ENCODE results near the gene HMGN2. TPM values are rescaled to one million over a fixed set of nuclear protein-coding genes. Genes with fewer than 3 reads are reported as not detected.
"Not testable (repeated sequence)": the region's sequence is repeated elsewhere in the genome, so short reads cannot be mapped to it uniquely, and the experiment has no call there.

The HMGN2 gene
- total RNA-seq, 1 donor from 2014 or later, result 63.2 TPM

DNA sequence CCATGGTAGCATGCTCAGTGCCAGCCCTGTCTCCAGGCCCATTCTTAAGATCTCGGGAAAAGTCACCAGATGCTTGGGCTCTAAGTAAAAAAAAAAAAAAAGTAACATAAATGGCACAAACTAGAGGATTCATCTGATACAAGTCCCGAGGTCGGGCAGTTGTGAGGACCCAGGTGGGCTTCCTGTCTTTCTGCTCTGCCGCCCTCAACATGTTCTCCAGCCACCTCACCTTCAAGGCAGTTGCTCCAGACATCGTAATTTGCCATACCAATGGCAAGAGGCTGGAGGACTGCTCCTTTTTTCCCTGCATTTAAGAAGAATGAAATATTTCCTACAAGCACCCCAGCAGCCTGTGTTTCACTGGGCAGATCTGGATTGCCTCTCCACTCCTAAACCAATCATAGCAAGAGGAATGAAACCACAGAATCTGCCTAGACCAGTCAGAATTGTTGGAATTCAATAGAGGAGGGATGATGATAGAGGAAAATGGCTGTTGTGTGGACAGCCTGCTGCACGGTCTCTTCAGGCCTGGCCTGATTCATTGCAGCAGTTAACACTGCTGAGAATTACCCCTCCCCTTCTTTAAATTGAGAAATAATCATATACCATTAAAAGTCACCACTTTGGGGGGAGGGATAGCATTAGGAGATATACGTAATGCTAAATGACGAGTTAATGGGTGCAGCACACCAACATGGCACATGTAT, 5.4 kb downstream of the HMGN2 start:
- no peak for DNase-seq (ENCODE audit: low read depth)

DNA sequence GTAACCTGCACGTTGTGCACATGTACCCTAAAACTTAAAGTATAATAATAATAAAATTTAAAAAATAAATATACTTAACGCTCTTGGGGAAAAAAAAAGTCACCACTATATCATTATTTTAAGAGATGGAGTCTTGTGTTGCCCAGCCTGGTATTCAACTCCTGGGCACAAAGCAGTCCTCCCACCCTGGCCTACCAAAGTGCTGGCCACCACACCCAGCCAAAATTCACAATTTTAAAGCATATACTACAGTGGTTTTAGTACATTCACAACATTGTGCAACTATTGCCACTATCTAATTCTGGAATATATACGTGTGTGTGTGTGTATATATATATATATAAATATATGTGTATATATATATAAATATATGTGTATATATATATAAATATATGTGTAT, 5.9 kb downstream of the HMGN2 start:
- no peak for DNase-seq (ENCODE audit: low read depth)

DNA sequence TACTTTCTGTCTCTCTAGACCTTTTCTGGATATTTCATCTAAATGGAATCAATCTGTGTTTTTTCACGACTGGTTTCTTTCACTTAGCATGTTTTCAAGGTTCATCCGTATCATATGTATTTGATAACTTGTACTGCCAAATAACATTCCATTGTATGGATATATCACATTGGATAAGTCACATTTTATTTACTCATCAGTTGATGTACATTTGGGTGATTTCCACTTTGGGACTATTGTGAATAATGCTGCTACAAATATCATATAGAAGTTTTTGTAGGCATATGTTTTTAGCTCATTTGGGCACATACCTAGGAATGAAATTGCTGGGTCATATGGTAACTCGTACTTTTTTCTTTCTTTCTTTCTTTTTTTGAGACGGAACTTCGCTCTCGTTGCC, 6.7 kb downstream of the HMGN2 start:
- DNase-seq (ENCODE audit: low read depth), result no peak

DNA sequence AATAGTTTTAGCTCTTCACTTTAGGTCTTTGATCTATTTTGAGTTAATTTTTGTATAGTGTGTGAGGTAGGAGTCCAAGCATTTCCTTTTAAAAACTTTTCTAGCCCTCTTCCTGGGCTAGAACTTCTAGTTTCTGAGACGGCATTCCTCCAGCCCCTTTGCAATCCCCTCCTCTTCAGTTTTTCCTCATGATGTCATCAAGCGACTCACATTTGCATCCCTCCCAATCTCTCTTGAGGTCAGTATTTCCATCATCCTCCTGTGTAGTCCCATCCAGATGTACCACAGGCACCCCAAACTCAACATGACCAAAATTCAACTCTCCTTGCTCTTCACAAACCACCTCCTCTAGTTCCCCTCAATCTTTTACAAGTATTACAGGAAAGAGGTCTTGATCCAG, 10.7 kb downstream of the HMGN2 start:
- no peak for DNase-seq (ENCODE audit: low read depth)

DNA sequence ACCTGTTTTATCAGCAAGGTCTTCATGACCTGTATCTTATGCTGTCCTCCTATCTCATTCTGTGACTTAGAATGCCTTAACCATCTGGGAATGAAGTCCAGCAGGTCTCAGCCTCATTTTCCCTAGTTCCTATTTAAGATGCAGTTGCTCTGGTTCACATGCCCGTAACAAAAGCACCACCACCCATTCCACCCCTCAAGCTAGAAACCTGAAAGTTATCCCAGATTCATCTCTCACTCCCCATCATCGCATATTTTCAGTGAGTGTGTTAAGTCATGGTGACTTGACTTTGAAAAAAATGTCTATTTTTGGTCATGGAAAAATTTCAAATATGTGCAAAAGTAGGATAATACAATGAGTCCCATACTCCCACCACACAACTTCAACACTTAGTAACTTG, 11.7 kb downstream of the HMGN2 start:
- no peak for DNase-seq (ENCODE audit: low read depth)

DNA sequence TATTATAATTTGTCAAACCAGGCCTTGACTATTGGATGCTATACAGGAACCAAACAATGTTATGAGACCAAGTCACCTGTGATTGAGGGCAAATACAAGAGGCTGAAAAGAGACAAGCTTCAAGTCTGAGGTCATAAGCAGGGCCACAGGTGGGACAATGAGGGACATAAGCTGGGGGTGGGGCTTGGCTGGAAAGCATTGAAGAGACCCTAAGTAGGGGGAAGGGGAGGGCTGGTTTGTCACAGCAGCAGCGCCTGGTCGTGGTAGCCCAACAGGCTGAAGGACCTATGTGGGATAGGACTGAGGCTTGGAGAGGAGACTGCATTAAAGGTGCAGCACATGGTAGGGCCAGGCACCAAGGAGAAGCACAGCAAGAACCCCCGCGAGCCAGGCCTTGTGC, 17.9 kb downstream of the HMGN2 start:
- no peak for DNase-seq (ENCODE audit: low read depth)

DNA sequence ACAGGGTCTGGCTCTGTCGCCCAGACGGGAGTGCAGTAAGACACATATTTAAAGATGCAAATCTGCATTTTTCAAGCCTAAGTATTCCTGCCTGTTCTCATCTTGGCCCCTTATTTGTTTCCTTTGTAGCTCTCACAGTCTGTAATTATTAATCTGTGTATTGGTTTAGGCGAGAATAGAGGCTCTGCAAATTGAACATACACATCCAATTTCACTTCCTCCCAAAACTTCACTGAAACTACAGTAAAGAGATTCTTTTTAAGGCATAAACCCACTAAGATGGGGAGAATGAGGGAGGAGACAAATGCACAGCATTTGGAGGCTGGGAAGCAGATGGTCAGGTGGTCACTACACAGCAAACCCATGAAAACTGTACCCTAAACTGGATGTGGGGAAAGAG, 21.0 kb downstream of the HMGN2 start:
- no peak for DNase-seq (ENCODE audit: low read depth)

DNA sequence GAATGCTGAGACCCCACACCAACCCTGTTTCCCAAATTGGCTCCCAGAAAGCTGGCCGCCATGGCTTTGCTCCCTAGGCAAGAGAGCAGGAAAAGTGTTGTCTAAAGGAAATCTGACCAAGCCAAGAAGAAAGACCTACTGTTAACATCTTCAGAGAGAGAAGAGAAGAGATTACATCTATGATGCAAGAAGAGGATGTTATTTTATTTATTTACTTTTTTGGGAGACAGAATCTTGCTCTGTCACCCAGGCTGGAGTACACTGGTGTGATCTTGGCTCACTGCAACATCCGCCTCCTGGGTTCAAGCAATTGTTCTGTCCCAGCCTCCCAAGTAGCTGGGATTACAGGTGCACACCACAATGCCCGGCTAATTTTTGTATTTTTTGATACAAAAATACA, 21.7 kb downstream of the HMGN2 start:
- no peak for DNase-seq (ENCODE audit: low read depth)

DNA sequence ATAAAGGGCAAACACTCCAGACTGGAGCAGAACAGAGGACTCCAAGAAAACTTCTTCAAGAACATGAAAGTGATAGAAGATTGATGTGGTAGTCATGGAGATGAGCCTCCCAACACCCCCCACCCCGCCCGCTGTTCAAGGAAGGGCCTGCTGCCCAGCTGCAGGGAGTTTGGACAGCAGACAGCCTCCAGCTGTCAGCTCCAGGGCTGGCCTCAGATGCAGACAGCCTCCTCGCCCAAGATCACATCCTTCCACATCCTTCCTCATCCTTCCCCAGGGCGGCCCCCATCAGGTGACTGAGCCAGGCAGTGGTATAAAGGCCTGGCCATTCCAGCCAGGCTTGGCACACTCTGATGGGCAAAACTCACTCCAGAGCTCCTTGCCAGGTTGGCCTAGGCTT, 24.6 kb downstream of the HMGN2 start:
- no peak for DNase-seq (ENCODE audit: low read depth)

DNA sequence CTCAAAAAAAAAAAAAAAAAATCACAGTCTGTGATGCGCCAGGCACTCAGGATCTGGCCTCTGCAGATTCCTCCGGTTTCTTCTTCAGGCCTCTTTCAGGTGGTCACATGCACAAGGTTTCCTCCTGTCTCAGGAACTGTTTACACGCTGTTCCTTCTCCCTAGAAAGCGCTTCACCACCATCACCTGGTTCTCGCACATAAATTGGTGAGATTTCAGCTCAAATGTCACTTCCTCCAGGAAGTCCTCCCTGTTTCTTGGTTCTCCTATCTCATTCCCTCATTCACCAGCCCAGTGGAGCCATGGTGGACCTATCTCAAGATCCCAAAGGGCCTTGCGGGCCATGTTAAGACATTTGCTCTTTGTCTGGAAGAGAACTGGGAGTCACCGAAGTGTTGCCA, 26.7 kb downstream of the HMGN2 start:
- DNase-seq (ENCODE audit: low read depth), result no peak

DNA sequence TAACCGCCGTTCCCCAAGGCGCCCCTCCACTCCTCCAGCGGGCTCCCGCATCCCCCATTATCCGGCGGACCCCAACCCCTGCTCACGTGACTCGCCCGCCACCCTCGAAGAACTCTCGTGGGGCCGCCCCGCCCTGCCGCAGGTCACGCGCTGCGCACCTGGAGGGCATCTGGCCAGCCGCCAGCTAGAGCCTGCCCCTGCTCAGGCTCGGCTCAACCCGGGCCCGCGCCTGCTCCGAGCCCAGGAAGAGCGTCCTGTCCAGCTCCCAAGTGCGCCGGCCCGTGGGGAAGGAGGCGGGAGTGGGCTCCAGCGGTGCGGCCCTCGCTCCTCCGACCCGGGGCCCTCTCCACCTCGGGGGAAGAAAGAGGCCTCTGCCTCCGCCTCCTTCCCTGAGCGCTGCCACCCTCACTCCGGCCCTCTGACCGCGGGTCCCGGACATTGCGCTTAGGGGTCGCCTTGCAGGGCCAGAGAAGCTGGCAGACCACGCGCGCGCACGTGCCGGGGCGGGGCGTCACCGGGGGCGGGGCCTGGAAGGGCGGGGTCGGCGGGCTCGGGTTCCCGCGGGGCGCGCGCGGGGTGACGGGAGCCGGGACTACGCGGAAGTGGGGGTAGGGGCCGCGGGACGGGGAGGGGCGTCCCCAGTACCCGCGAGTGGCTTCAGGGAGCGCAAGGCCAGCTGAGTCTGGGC, 28.4 kb downstream of the HMGN2 start:
- peak; percentile 25 for DNase-seq (ENCODE audit: low read depth)

DNA sequence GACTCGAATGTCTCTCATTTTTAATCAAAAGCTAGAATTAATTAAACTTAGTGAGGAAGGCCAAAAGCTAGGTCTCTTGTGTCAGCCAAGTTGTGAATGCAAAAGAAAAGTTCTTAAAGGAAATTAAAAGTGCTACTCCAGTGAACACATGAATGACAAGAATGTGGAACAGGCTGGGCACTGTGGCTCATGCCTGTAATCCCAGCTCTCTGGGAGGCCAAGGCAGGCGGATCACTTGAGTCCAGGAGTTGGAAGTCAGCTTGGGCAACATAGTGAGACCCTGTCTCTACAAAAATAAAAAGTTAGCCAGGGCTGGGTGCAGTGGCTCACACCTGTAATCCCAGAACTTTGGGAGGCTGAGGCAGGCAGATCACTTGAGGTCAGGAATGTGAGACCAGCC, 38.5 kb downstream of the HMGN2 start:
- DNase-seq (ENCODE audit: low read depth), result peak; percentile 87

DNA sequence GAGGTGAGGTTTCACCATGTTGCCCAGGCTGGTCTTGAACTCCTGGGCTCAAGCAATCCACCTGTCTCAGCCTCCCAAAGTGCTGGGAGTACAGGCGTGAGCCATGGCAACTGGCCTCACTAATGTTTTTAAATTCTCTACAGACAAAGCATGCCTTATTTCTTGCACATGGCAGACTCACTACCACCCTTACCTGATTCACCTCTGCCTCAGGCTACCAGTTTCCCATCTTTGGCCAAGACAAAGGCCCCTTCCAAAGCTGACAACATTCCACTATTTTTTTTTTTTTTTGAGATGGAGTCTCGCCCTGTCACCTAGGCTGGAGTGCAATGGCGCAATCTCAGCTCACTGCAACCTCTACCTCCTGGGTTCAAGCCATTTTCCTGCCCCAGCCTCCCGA, 43.6 kb downstream of the HMGN2 start:
- not testable (repeated sequence) for DNase-seq (ENCODE audit: low read depth)

DNA sequence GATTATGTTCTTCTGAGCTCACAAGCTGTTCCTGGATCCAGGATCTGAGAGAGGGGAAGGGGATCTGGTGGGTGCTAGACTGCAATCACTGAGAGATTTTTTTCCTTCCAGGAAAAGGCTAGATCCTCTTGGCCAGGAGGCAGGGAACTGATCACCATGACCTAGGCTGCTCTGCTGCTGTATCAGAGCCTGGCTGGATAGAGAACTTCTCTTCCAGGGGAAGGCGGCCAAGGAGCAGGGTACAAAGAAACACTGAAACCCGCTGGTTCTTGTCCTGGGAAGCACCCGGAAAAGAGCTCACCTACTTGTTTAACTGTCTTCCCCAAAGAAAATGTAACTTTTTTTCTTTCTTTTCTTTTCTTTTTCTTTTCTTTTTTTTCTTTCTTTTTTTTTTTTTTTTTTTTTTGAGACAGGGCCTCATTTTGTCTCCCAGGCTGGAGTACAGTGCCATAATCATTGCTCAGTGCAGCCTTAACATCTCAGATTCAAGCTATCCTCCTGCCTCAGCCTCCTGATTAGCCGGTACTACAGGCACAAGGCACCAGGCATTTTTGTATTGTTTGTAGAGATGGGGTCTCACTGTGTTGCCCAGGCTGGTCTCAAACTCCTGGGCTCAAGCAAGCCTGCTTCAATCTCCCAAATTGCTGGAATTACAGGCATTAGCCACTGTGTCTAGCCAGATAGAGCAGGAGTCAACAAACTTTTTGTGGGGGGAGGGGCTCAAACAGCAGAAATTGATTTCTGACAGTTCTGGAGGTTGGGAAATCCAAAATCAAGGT, 44.9 kb downstream of the HMGN2 start:
- no peak for DNase-seq (ENCODE audit: low read depth)

DNA sequence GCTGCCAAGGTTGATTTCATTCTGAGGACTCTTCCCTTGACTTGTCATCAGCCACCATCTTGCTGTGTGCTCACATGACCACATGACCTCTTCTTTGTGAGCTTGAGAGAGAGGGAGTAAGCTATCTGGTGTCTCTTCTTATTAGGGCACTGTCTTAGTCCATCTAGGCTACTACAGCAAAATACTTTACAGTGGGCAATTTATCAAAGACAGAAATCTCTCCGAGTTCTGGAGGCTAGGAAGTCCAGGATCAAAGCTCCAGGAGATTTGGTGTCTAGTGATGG, 45.5 kb downstream of the HMGN2 start:
- no peak for DNase-seq (ENCODE audit: low read depth)

DNA sequence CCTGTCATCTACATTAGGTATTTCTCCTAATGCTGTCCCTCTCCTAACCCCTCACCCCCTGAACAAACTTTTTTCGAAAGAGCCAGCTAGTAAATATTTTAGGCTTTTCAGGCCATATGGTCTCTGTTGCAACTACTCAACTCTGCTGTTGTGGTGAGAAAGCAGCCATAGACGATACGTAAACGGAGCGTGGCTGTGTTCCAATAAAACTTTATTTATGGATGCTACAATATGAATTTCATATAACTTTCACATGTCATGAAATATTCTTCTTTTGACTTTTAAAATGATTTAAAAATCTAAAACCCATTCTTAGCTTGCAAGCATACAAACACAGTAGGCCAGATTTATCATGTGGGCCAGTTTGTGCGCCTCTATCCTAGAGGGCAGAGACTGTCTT, 46.1 kb downstream of the HMGN2 start:
- DNase-seq (ENCODE audit: low read depth), result no peak

DNA sequence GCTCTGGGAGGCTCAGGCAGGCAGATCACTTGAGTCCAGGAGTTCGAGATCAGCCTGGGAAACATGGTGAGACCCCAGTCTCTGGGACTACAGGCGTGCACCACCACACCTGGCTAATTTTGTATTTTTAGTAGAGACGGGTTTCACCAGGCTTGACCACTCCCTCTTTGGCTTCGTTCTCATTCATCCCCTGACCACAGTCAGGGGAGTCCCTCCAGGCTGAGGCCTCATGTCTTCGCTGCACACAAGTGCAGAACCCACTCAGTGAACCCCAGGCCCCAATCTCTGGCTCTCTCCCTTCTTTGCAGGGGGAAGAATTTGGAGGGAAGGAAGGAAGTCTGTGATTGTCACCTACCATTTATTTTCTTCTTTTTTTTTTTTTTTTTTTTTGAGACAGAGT, 48.1 kb downstream of the HMGN2 start:
- no peak for DNase-seq (ENCODE audit: low read depth)

DNA sequence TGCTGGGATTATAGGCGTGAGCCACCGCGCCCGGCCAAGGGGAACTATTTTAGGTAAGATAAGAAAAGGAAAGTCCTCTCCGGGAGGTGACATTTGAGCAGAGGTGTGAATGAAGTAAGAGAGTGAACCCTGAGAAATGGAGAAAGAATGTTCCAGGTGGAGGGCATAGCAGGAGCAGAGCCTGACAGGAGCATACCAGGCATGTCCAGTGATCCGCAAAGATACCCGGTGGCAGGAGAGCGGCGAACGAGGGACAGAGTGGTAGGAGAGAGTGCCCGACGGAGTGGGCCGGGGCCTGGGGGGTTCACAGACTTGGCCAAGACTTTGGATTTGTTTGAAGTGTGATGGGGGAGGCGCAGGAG, 49.4 kb downstream of the HMGN2 start:
- no peak for DNase-seq (ENCODE audit: low read depth)

DNA sequence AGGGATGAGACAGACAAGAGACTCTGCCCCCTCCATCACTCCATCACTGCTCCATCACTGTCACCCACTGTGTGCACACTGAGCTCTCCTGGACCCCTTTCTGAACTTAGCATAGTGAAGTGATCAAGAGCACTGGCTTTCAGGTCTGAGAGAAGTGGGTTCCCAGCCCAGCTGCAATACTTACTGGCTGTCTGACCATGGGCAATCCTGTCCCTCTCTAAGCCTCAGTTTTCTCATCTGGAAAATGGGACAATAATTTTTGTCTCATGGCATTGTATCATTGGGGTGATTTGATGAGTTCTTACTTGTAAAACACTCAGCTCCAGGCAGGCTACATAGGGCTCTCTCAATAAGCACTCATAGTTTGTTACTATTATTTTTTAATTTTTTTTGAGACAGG, 49.8 kb downstream of the HMGN2 start:
- DNase-seq (ENCODE audit: low read depth), result no peak

DNA sequence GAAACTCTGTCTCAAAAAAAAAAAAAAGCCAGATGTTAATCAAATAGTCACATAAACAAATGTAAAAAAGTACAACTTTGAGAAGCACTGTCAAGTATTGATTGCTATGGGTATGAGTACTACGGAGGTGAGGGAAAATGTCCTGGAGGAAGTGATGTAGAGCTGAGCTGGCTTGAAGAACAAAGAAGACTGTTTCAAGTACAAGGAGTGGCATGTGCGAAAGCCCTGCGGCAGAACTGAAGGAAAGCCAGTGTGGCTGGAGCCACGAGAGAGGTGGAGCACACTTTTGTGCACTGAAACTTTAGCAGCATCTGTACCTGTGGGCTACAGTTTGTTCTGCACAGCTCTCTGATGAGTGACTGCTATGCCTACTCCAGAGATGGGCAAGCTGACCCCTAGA, 51.9 kb downstream of the HMGN2 start:
- DNase-seq (ENCODE audit: low read depth), result no peak
